Osteoblast (primary cell): ENCODE results near the gene BIRC5. TPM values are rescaled to one million over a fixed set of nuclear protein-coding genes. Genes with fewer than 3 reads are reported as not detected.
A peak's percentile ranks its signal among the peaks of the same experiment; 100 is the strongest.

Experiments
- DNase-seq: peaks from one replicate; pipeline ENCODE4 v3.0.0; 2011; ENCODE audit warnings: low spot score, mixed read lengths; ENCODE audit not compliant: insufficient read length; ENCODE audit errors: missing footprints
- H2AFZ ChIP-seq: 2 replicates; pipeline ENCODE4 v1.6.0; 2011; ENCODE audit warnings: mild to moderate bottlenecking, low read length
- H3K27ac ChIP-seq: 2 replicates; pipeline ENCODE4 v1.5.1; 2011; ENCODE audit warnings: mild to moderate bottlenecking, low read depth, low read length, moderate library complexity
- H3K27me3 ChIP-seq: 2 replicates; pipeline ENCODE4 v1.6.0; 2012; ENCODE audit warnings: mild to moderate bottlenecking, control low read depth, inconsistent platforms, low read length, moderate library complexity; ENCODE audit not compliant: insufficient read depth
- H3K36me3 ChIP-seq: 2 replicates; pipeline ENCODE4 v1.5.1; 2011; ENCODE audit warnings: mild to moderate bottlenecking, low read length, control low read depth, moderate library complexity; ENCODE audit not compliant: insufficient read depth
- H3K4me1 ChIP-seq: 2 replicates; pipeline ENCODE4 v1.5.1; 2011; ENCODE audit warnings: mild to moderate bottlenecking, low read length, control low read depth, moderate library complexity; ENCODE audit not compliant: insufficient read depth
- H3K4me2 ChIP-seq: 2 replicates; pipeline ENCODE4 v1.6.0; 2011; ENCODE audit warnings: mild to moderate bottlenecking, low read length; ENCODE audit not compliant: insufficient read depth
- H3K4me3 ChIP-seq: fragments of 200-600 bp; sonication (generic); 3 replicates; pipeline ENCODE4 v1.5.1; 2012; ENCODE audit warnings: mild to moderate bottlenecking, low read length, inconsistent platforms; ENCODE audit not compliant: insufficient read depth
- H3K79me2 ChIP-seq: 2 replicates; pipeline ENCODE4 v1.6.0; 2012; ENCODE audit warnings: mild to moderate bottlenecking, low read length, control low read depth, inconsistent platforms; ENCODE audit not compliant: insufficient read depth
- H3K9me3 ChIP-seq: 2 replicates; pipeline ENCODE4 v1.5.1; 2011; ENCODE audit warnings: low read depth, low read length, control low read depth
- H4K20me1 ChIP-seq: 2 replicates; pipeline ENCODE4 v1.6.0; 2012; ENCODE audit warnings: mild to moderate bottlenecking, low read length, control low read depth; ENCODE audit not compliant: insufficient read depth
- CTCF ChIP-seq: IDR thresholded peaks from 2 replicates; pipeline ENCODE4 v1.5.1; 2011; ENCODE audit warnings: mild to moderate bottlenecking, low read depth, low read length, moderate library complexity; ENCODE audit errors: extremely low read depth
- total RNA-seq: library from RNA; depleted of rRNA; stranded (reverse); fragments of >200 nt; gene quantifications from 2 replicates; pipeline ENCODE4 v1.2.3, GENCODE V29; 2012

The BIRC5 gene
- total RNA-seq, 1 donor, result 8.0 TPM

GRCh38 chr17:78230252-78230962 is 16.4 kb downstream of the BIRC5 start:
- Histone ChIP-seq H3K36me3 (no peaks in the 10 kb centered on the region), H3K9me3 (no peaks in the 10 kb centered on the region), H3K79me2 (no peaks in the 10 kb centered on the region), H3K4me3 (no peak overlapping the region), H3K27ac (no peak overlapping the region), H4K20me1 (no peaks in the 10 kb centered on the region), H2AFZ (no peak overlapping the region), H3K4me1 (no peaks in the 10 kb centered on the region), H3K4me2 (no peak overlapping the region), H3K27me3 (peaks cover 28% of the 10 kb centered on the region)
- no peak for TF ChIP-seq CTCF
- DNase-seq, result peak; percentile 51

- Histone ChIP-seq H3K4me1 (no peaks in the 10 kb centered on the region), H3K9me3 (no peaks in the 10 kb centered on the region), H3K27ac (no peak within 1 kb of the TSS), H3K4me3 (no peak within 1 kb of the TSS), H4K20me1 (no peaks in the 10 kb centered on the region), H3K4me2 (no peak within 1 kb of the TSS), H2AFZ (no peak within 1 kb of the TSS), H3K27me3 (peaks cover 28% of the 10 kb centered on the region), H3K36me3 (no peaks in the 10 kb centered on the region), H3K79me2 (no peaks in the 10 kb centered on the region)
- peak; percentile 81 for DNase-seq
- TF ChIP-seq CTCF, result no peak
Observed at GRCh38 chr17:78230996-78231935, 17.2 kb downstream of the BIRC5 start, which contains the start of gene TMEM235. TSS of gene TMEM235 (plus strand) at chr17:78231631. CDS start at chr17:78232024, 393 bp downstream.

GRCh38 chr17:78231991-78232858 is 18.2 kb downstream of the BIRC5 start:
- Histone ChIP-seq H3K9me3 (no peaks in the 10 kb centered on the region), H3K4me2 (no peak overlapping the region), H4K20me1 (no peaks in the 10 kb centered on the region), H2AFZ (no peak overlapping the region), H3K36me3 (no peaks in the 10 kb centered on the region), H3K27me3 (peaks cover 28% of the 10 kb centered on the region), H3K27ac (no peak overlapping the region), H3K79me2 (no peaks in the 10 kb centered on the region), H3K4me3 (no peak overlapping the region), H3K4me1 (no peaks in the 10 kb centered on the region)
- peak; percentile 87 for DNase-seq
- TF ChIP-seq CTCF, result no peak
